ENCODE results near the gene PPP1R15A.
"Not testable (repeated sequence)": the region's sequence is repeated elsewhere in the genome, so short reads cannot be mapped to it uniquely, and the experiment has no call there.

Gene PPP1R15A

GRCh38 chr19:48881741-48882657 is 9.8 kb downstream of the PPP1R15A start:
- DNase-seq (ENCODE audit: low spot score) = peak; percentile 48

- peak; percentile 21 for DNase-seq (ENCODE audit: low spot score)
Observed at GRCh38 chr19:48883726-48884125, 11.5 kb downstream of the PPP1R15A start.

DNA sequence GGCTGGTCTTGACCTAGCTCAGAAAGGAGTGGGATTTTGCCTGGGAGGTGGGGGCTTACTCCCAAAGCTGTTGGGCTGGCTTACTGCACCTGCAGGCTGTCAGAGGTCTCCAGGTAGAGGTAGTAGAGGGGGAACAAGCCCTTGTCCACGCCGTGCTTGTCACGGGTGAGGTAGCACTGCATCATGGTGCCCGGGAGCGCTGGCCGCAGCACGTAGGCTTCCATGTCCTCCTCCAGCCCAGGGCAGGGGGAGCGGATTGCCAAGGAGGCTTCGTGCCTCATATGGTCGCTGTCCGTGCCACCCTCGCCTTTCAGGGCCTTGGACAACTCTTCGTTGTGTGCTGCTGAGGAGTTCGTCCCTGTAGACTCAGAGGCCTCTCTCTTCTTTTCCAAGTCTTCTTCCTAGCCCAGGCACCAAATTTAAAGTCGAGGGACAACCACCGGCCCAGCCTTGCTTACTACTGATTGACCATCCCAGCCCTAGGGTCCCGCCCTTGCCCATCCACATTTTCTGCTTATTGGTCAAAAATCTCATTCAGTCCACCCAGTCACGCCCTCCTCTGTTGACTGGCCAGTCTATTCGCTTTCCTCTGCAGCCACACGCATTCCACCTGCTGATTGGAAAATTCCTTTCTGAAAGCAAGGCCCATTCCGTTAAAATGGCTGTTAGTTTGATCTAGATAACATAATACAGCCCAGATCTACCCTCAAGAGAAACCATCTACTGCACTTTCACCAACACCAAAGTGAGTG is 15.8 kb downstream of the PPP1R15A start:
- DNase-seq (ENCODE audit: low spot score) = no peak

DNA sequence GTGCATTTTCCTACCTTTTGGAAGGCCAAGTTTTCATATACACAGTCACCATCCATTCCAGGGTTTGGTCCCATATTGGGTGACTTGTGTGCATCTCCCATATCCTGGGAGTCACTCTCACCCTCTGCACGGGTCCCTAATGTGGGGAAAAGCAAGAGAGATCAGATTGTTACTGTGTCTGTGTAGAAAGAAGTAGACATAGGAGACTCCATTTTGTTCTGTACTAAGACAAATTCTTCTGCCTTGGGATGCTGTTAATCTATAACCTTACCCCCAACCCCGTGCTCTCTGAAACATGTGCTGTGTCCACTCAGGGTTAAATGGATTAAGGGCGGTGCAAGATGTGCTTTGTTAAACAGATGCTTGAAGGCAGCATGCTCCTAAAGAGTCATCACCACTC is 17.3 kb downstream of the PPP1R15A start:
- not testable (repeated sequence) for DNase-seq (ENCODE audit: low spot score)

DNA sequence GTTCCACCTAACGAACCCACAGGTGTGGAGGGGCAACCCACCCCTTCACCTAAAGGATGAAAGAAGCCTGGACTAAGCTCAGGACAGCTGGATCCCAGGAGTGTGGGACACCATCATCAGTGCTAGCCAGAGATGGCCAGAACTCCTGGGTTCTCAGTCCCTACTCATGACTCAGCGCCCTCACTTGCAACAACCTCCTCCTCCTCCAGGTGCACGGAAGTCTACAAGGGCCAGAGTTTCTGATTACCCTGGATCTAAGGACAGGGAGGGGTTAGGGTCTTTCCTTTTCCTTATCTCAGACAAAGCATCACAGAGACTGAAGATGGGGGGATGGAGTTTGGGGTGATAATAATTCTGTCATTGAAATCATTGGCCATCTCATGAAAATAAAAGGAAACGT is 18.3 kb downstream of the PPP1R15A start:
- DNase-seq (ENCODE audit: low spot score) = peak; percentile 34

DNA sequence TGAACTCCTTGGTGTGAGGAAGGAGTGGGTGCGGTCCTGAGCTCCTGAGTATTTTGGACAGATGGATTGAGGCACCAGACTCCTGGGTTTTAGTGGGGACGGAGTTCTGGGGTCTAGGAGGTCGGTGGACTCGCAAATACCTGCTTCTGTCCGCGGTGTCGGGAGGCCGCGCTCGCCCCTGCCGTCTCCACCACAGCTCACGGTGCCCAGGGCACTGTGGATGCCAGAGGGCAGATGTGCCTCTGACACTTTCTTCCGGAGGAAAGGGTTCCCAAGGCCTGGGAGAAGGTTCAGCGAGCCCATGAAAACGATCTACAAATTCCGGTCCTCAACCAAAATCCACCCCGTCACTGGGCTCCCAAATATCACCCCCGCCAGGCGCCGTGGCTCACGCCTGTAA is 23.0 kb downstream of the PPP1R15A start:
- no peak for DNase-seq (ENCODE audit: low spot score)

- peak; percentile 80 for DNase-seq (ENCODE audit: low spot score)
Observed at GRCh38 chr19:48896191-48896720, 24.0 kb downstream of the PPP1R15A start.

DNA sequence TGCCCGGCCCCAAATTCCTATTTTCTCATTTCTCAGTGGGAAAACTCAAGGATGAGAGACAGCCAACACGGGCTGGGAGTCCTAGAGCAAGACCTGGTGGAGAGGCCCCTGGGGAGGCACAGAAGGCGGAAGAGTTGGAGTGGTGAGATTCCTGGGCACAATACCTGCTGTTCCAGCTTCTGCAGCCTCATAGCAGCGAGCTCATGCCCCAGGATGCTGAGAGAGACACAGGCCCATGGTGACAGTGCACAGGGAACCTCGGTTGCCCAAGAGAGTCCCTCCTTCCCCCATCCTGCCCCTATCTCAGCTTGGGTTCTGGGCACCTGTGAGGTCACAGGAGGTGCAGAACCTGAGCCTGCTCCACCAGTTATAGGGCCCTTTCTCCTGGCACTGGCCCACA is 25.0 kb downstream of the PPP1R15A start:
- DNase-seq (ENCODE audit: low spot score) = no peak

- not testable (repeated sequence) for DNase-seq (ENCODE audit: low spot score)
Observed at GRCh38 chr19:48899386-48899749, 27.1 kb downstream of the PPP1R15A start.

- peak; percentile 99 for DNase-seq (ENCODE audit: low spot score)
Observed at GRCh38 chr19:48899781-48900476, 27.7 kb downstream of the PPP1R15A start, which contains the start of gene NUCB1. TSS of gene NUCB1 (plus strand) at chr19:48900312. CDS start at chr19:48900797, 485 bp downstream.

- peak; percentile 77 for DNase-seq (ENCODE audit: low spot score)
Observed at GRCh38 chr19:48900477-48901406, 28.5 kb downstream of the PPP1R15A start.

DNA sequence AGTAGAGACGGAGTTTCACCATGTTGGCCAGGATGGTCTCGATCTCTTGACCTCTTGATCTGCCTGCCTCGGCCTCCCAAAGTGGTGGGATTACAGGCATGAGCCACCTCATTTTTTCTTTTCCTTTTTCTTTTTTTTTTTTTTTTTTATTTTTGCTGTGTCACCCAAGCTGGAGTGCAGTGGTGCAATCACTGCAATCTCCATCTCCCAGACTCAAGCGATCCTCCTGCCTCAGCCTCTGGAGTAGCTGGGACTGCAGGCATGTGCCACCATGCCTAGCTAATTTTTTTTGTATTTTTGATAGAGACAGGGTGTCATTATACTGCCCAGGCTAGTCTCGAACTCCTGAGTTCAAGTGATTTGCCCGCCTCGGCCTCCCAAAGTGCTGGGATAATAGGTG is 30.1 kb downstream of the PPP1R15A start:
- peak; percentile 46 for DNase-seq (ENCODE audit: low spot score)

DNA sequence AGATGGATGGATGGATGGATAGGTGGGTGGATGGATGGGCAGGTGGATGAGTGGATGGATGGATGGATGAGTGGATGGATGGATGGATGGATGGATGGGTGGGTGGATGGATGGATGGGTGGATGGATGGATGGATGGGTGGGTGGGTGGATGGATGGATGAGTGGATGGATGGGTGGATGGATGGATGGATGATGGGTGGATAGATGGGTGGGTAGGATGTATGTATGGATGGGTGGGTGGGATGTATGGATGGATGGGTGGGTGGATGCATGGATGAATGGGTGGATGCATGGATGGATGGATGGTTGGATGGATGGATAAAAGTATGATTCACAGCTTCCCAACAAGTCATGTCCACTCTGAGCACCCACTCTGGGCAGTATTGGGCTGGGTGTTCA is 31.6 kb downstream of the PPP1R15A start:
- DNase-seq (ENCODE audit: low spot score) = not testable (repeated sequence)

GRCh38 chr19:48905664-48906063 is 33.4 kb downstream of the PPP1R15A start:
- DNase-seq (ENCODE audit: low spot score) = no peak

GRCh38 chr19:48906324-48906723 is 34.1 kb downstream of the PPP1R15A start:
- DNase-seq (ENCODE audit: low spot score) = no peak

- no peak for DNase-seq (ENCODE audit: low spot score)
Observed at GRCh38 chr19:48907671-48908070, 35.5 kb downstream of the PPP1R15A start.

- DNase-seq (ENCODE audit: low spot score) = not testable (repeated sequence)
Observed at GRCh38 chr19:48909424-48910077, 37.3 kb downstream of the PPP1R15A start.

GRCh38 chr19:48910803-48911202 is 38.6 kb downstream of the PPP1R15A start:
- no peak for DNase-seq (ENCODE audit: low spot score)

DNA sequence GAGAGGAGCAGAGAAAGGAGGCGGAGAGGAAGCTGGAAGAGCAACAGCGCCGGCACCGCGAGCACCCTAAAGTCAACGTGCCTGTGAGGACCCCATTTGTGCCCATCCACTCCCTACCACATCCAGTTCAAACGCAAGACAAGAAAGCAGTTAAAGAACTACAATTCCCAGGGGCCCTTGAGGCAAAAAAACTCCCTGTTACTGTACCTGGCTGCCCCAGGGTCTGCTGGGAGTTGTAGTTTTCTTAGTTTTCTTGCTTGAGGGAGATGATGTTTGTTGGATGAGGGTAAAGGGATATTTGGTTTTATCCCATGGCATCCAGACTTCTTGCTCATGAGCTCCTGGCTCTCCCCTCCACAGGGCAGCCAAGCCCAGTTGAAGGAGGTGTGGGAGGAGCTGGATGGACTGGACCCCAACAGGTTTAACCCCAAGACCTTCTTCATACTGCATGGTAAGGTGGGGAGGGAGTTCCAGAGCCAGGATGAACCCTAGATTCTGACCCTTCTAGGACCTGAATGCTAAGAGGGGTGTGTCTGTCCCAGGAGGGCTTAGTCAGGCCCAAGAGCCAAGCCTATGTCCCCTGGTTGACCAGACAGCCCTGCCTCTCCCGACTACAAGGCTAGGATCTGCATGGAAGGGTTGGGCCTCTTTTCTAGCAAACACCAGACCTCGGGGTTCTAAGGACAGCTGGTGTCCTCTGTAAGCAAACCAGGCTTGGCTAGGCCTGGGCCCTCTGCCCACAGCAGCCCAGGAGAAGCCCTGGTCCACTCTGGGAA is 41.1 kb downstream of the PPP1R15A start:
- DNase-seq (ENCODE audit: low spot score) = peak; percentile 58

- no peak for DNase-seq (ENCODE audit: low spot score)
Observed at GRCh38 chr19:48914181-48914580, 42.0 kb downstream of the PPP1R15A start.

Measured in hematopoietic multipotent progenitor cell treated with erythropoietin and hydrocortisone succinate and interleukin-3 and kit ligand, for 17 days (in vitro differentiated cells).